Thyroid gland (tissue), 4 donors: ENCODE measurements around the gene SCRN2.

Experiments
- CTCF ChIP-seq, 6 experiments: fragments of 200-600 bp in 3 of 6; fragments of 450-650 bp in 3 of 6; sonication (generic) in 3 of 6; IDR thresholded peaks; one replicate each; pipeline ENCODE4 v1.5.1; 2016 to 2019; ENCODE audit warnings: antibody characterized with exemption in 6 of 6, mild to moderate bottlenecking in 2 of 6, inconsistent platforms in 1 of 6, moderate library complexity in 1 of 6
- POLR2A ChIP-seq, 2 donors: fragments of 450-650 bp; IDR thresholded peaks; one replicate each; pipeline ENCODE4 v1.6.1; 2017; ENCODE audit warnings: antibody characterized with exemption in 2 of 2, mild to moderate bottlenecking in 2 of 2, moderate library complexity in 1 of 2

DNA sequence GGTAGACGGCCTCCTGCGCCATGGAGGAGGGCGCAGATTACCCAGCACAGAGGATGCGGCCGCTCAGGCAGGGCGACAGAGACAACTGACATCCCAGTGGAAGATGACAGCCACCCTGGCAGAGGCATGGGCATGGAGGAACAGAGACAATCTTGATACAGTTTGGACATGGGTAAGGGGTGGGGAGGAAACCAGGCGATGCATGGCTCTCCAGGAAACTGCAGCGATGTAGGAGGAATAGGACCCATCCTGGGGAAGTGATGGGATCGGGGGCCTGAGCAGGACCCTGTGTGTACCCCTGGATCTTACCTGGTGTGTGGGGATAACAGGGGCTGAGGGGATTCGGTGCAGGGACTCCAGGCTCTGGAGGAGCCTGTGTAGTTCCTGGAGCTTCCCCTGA, 24.1 kb downstream of the SCRN2 start:
- TF ChIP-seq POLR2A (IDR thresholded peaks at IDR 0.05): no peak
- no peak for TF ChIP-seq CTCF (IDR thresholded peaks at IDR 0.05)
